SJCRH30 (cell line): ENCODE results near the gene TMEM109. TPM values are rescaled to one million over a fixed set of nuclear protein-coding genes. Genes with fewer than 3 reads are reported as not detected.

Experiments
- DNase-seq, 2 experiments: peaks; one replicate each; pipeline ENCODE4 v3.0.0-alpha.2; 2015 to 2020
- H3K27ac ChIP-seq: fragments of 250-450 bp; sonication (Bioruptor Pico); 2 replicates; pipeline ENCODE4 v1.5.1; 2020; ENCODE audit warnings: mild to moderate bottlenecking, moderate library complexity
- H3K27me3 ChIP-seq: fragments of 250-450 bp; sonication (Bioruptor Pico); 2 replicates; pipeline ENCODE4 v1.5.1; 2020; ENCODE audit warnings: mild to moderate bottlenecking, moderate library complexity
- H3K36me3 ChIP-seq: fragments of 250-450 bp; sonication (Bioruptor Pico); 2 replicates; pipeline ENCODE4 v1.5.1; 2020; ENCODE audit warnings: mild to moderate bottlenecking, moderate library complexity
- H3K4me1 ChIP-seq: fragments of 250-450 bp; sonication (Bioruptor Pico); 2 replicates; pipeline ENCODE4 v1.5.1; 2020; ENCODE audit warnings: mild to moderate bottlenecking, moderate library complexity
- H3K4me3 ChIP-seq: fragments of 250-450 bp; sonication (Bioruptor Pico); 2 replicates; pipeline ENCODE4 v1.5.1; 2020; ENCODE audit warnings: mild to moderate bottlenecking, moderate library complexity
- H3K9me3 ChIP-seq: fragments of 250-450 bp; sonication (Bioruptor Pico); replicated peaks from 2 replicates; pipeline ENCODE4 v1.5.1; 2020; ENCODE audit warnings: mild to moderate bottlenecking, moderate library complexity
- total RNA-seq: library from RNA; depleted of rRNA; stranded (reverse); fragments of >200 nt; shearing (Covaris generic); gene quantifications from 2 replicates; pipeline ENCODE4 v1.2.3, GENCODE V29; 2014

Gene TMEM109
- total RNA-seq, 1 experiment from 2014 or later = 85.4 TPM

DNA sequence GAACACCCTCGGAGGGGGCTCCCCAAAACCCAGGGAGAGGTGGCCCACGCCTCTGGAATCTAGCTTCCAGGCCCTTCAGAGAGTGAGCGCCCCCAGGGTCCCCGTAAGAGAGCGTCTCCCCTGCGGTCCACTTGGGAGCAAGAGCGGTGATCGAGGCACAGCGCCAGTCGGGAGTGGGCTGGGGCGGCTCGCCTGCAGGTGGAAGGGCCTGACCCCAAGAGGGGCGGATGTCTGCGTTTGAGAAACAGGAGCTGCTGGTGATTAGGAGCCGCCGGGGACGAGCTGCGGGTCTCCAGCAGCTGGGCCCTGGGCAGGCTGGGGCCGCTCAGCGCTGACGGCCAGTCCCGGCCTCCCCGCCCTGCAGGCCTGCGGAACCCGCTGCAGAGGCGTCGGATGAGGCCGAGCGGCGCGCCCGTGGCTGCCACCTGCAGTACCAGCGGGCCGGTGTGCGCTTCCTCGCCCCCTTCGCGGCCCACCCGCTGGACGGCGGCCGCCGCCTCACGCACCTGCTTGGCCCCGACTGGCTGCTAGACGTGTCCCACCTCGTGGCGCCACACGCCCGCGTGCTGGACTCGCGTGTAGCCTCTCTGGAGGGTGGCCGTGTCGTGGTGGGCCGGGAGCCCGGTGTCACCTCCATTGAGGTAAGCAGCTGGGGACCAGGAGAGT lies 20.3 kb downstream of the TMEM109 start:
- no peaks in the 10 kb centered on the region for H3K9me3 ChIP-seq
- H3K4me3 ChIP-seq = no peak overlapping the region
- no peak for DNase-seq
- H3K4me1 ChIP-seq = no peaks in the 10 kb centered on the region
- H3K27me3 ChIP-seq = no peaks in the 10 kb centered on the region
- H3K36me3 ChIP-seq = peaks cover 4% of the 10 kb centered on the region; the same call in 1 of the 2 replicates
- H3K27ac ChIP-seq = no peak overlapping the region

DNA sequence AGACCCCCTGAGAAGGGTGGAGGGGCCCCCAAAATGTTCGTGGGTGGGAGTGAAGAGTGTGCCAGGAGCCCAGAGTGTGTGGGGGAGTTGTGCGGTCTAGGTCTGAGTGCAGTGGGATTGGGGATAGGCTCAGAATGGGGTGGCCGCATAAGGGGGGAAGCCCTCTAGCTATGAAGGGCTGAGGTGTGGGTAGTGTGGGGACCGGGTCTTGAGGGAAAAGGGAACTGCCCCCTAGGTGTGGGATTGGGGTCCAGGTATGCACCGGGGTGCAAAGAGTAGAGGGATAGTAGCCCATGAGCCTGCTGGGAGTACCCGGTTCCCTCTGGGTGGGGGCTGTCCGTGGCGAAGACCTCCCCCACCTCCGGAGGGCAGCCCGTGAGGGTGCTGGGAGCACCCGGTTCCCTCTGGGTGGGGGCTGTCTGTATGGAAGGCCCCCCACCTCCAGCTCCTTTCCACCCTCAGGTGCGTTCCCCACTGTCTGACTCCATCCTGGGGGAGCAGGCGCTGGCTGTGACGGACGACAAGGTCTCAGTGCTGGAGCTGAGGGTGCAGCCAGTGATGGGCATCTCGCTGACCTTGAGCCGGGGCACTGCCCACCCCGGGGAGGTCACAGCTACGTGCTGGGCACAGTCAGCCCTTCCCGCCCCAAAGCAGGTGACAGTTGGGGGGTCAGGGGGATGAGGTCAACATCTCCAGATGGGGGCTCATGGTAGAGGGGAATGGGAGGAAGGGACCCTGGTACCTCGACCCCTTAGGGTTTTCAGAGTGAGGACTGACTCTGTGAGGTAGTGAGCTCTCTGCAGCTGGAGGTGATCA lies 21.0 kb downstream of the TMEM109 start:
- Histone ChIP-seq H3K36me3 (peaks cover 4% of the 10 kb centered on the region; the same call in 1 of the 2 replicates), H3K9me3 (no peaks in the 10 kb centered on the region), H3K27me3 (no peaks in the 10 kb centered on the region), H3K27ac (no peak overlapping the region), H3K4me1 (no peaks in the 10 kb centered on the region), H3K4me3 (no peak overlapping the region)
- DNase-seq = no peak

DNA sequence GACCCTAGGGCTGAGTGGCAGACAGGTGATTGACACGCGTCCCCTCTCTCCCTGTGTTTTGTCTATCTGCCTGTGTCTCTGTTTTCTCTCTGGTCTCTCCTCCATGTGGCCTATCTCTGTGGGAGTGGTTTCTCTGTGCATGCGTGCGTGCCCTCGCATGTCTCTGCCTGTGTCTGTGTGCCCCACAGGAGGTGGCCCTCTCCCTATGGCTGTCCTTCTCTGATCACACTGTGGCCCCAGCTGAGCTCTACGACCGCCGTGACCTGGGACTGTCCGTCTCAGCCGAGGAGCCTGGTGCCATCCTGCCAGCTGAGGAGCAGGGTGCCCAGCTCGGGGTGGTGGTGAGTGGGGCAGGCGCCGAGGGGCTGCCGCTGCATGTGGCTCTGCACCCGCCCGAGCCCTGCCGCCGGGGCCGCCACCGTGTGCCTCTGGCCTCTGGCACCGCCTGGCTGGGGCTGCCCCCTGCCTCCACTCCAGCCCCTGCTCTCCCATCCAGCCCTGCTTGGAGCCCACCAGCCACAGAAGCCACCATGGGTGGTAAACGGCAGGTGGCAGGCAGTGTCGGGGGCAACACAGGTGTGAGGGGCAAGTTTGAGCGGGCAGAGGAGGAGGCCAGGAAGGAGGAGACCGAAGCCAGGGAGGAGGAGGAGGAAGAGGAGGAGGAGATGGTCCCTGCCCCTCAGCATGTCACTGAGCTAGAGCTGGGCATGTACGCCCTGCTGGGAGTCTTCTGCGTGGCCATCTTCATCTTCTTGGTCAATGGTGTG lies 21.9 kb downstream of the TMEM109 start:
- Histone ChIP-seq H3K9me3 (no peaks in the 10 kb centered on the region), H3K27me3 (no peaks in the 10 kb centered on the region), H3K4me1 (no peaks in the 10 kb centered on the region), H3K4me3 (no peak overlapping the region), H3K27ac (no peak overlapping the region), H3K36me3 (peaks cover 3% of the 10 kb centered on the region; the same call in 1 of the 2 replicates)
- DNase-seq = no peak

DNA sequence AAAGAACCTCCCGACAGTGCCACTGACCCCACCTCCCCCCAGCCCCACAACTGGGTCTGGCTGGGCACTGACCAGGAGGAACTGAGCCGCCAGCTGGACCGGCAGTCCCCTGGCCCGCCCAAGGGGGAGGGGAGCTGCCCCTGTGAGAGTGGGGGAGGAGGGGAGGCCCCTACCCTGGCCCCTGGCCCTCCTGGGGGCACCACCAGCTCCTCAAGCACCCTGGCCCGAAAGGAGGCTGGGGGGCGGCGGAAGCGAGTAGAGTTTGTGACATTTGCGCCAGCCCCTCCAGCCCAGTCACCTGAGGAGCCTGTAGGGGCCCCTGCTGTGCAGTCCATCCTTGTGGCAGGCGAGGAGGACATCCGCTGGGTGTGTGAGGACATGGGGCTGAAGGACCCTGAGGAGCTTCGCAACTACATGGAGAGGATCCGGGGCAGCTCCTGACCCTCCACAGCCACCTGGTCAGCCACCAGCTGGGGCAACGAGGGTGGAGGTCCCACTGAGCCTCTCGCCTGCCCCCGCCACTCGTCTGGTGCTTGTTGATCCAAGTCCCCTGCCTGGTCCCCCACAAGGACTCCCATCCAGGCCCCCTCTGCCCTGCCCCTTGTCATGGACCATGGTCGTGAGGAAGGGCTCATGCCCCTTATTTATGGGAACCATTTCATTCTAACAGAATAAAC lies 22.6 kb downstream of the TMEM109 start:
- Histone ChIP-seq H3K36me3 (no peaks in the 10 kb centered on the region), H3K27ac (no peak overlapping the region), H3K9me3 (no peaks in the 10 kb centered on the region), H3K27me3 (no peaks in the 10 kb centered on the region), H3K4me1 (no peaks in the 10 kb centered on the region), H3K4me3 (no peak overlapping the region)
- no peak for DNase-seq

DNA sequence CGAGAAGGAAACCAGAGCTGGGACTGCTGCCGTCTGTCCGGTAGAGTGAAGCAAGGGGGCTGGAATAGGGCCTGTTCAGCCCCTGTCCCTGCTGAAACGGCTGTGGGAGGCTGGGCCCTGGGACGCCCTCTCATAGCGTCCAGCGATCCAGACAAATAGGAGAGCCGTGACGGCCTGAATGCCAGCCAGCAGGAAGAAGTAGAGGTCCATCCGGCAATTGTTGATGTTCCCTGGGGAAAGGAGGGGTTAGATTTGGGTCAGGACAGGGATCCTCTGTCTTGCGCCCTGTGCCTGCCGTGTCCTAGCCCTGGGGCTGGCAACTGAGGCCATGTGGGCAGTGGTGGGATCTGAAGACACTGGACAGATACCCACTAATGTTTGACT lies 23.2 kb downstream of the TMEM109 start:
- Histone ChIP-seq H3K4me3 (no peak overlapping the region), H3K36me3 (no peaks in the 10 kb centered on the region), H3K27ac (no peak overlapping the region), H3K4me1 (no peaks in the 10 kb centered on the region), H3K27me3 (no peaks in the 10 kb centered on the region), H3K9me3 (no peaks in the 10 kb centered on the region)
- DNase-seq = no peak

DNA sequence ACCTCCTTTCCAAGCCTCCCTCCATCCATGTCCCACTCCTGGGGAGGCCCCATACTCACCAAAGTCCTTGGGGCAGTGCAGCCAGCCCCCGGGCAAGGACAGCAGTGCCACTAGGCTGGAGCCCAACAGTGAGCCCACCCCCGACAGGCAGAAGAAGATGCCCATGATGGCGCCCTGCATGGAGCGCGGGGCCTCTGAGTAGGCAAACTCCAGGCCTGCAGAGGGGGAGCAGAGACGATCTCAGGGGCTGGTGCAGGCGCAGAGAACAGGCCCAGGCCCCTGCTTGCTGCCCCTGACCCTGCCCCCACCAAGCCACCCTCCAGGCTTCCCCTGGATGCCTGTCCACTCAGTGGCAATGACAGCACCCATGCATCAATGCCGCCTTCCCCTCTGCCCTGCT lies 23.9 kb downstream of the TMEM109 start:
- Histone ChIP-seq H3K4me1 (no peaks in the 10 kb centered on the region), H3K27me3 (no peaks in the 10 kb centered on the region), H3K9me3 (no peaks in the 10 kb centered on the region), H3K4me3 (no peak overlapping the region), H3K36me3 (no peaks in the 10 kb centered on the region), H3K27ac (no peak overlapping the region)
- no peak for DNase-seq

DNA sequence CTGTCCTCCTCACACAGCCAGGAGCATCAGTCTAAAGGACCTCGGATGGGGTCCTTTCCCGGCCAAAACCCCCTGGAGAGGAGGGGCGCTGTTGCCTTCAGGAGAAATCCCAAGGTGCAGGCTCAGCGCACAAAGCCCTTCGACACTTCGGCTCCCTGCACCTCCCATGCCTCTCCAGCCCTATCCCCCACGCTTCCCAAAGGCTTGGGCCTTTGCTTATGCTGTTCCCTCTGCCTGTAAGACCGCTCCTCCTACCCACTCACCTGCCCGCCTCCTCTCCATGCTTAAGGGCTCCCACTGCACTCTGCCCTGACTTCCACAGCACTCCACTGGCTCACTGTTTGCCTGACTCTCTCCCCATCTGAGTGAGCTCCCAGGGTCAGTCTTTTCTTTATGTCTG lies 24.5 kb downstream of the TMEM109 start:
- no peaks in the 10 kb centered on the region for H3K9me3 ChIP-seq
- no peak overlapping the region for H3K27ac ChIP-seq
- no peak for DNase-seq
- H3K36me3 ChIP-seq = no peaks in the 10 kb centered on the region
- no peaks in the 10 kb centered on the region for H3K4me1 ChIP-seq
- H3K4me3 ChIP-seq = no peak overlapping the region
- no peaks in the 10 kb centered on the region for H3K27me3 ChIP-seq

DNA sequence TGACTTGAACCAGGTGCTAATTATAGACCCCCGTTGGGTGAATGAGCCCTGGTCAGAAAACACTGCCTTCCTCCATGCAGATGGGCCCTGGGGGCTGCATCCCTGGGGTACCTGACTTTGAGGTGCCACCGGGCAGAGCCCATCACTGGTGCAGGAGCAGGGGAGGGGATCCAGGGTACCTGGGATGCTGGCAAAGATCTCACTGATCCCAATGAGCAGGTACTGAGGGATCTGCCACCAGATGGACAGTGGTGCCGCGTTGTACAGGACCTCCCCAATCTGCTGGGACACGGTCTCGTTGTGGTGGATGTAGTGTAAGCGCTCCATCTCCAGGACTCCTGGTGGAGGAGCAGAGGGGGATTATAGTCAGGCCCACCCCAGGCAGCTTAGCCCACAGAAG lies 25.3 kb downstream of the TMEM109 start:
- no peaks in the 10 kb centered on the region for H3K4me1 ChIP-seq
- DNase-seq = no peak
- no peak overlapping the region for H3K27ac ChIP-seq
- no peaks in the 10 kb centered on the region for H3K9me3 ChIP-seq
- H3K4me3 ChIP-seq = no peak overlapping the region
- no peaks in the 10 kb centered on the region for H3K27me3 ChIP-seq
- H3K36me3 ChIP-seq = no peaks in the 10 kb centered on the region

DNA sequence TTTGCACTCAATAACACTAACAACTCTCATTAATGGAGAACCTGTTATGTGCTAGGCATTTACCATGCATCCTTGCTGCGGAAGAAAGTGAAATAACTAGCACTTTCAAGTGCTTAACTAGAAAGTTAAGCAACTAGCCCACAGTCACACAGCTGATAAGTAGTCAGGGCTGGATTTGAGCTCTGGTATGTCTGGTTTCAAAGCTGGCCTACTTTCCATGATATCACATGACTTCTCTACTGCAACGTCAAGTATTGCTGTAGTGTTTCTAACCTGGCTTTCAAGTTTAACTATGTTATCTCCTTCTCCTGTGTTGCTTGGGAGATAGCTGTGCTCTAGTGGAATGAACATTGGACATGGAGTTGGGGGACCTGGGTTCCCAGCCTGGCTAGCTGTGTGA lies 25.9 kb downstream of the TMEM109 start:
- H3K36me3 ChIP-seq = no peaks in the 10 kb centered on the region
- no peaks in the 10 kb centered on the region for H3K4me1 ChIP-seq
- H3K4me3 ChIP-seq = no peak overlapping the region
- no peaks in the 10 kb centered on the region for H3K9me3 ChIP-seq
- DNase-seq = no peak
- H3K27me3 ChIP-seq = no peaks in the 10 kb centered on the region
- no peak overlapping the region for H3K27ac ChIP-seq

DNA sequence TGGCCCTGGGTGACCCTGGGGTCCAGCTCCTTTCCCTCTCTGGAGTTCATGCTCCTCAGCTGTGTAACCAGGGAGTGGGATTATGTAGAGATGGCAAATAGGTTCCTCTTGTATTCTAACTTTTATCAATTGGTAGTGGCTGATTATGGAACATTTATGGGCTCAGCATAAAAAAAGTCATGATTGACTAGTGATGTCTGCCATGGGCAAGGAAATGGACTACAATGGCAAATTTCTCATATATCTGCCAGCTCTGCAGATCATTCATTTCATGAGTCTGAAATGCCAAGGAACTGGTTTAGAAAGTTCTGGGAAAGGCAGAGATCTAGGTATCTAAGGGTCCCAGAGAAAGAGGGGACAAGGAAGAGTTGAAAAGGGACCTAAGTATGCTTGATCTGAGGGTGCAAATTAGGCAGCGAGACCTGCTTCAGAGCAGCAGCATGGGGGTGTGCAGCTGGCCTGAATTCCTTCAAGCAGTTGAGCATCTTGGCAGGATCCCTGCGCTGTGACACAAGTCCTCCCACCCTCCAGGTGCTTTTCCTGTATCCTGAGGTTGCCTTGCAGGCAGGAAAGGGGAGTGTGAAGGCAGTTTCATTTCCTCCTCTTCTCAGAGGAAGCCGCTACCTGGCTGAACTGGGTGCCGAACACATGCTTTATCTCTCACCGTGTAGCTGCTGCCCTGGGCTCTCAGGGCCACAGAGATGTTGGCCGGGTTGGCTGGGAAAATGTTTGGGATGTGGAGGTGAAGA lies 27.6 kb downstream of the TMEM109 start:
- Histone ChIP-seq H3K4me1 (no peaks in the 10 kb centered on the region), H3K27me3 (no peaks in the 10 kb centered on the region), H3K9me3 (no peaks in the 10 kb centered on the region), H3K27ac (no peak overlapping the region), H3K4me3 (no peak overlapping the region), H3K36me3 (no peaks in the 10 kb centered on the region)
- no peak for DNase-seq

DNA sequence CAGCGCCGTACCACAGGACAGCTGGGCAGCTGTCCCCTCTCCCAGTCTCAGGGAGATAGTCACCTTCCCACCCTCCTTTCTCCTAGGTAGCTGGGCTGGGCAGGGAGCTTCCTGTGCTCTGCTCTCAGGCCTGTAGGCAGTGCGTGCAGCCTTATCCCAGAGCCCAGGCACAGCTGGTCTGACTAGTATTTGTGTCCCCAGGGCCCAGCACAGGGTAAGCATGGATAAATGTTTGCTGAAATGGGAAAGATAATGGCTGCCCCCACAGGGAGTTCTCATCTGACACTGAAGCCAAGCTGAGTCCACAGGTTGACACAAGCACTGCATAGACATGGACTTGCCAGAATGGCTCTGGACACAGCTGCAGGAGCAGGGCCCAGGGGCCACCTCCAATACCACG lies 28.3 kb downstream of the TMEM109 start:
- Histone ChIP-seq H3K9me3 (no peaks in the 10 kb centered on the region), H3K4me3 (no peak overlapping the region), H3K4me1 (no peaks in the 10 kb centered on the region), H3K36me3 (no peaks in the 10 kb centered on the region), H3K27ac (no peak overlapping the region), H3K27me3 (no peaks in the 10 kb centered on the region)
- DNase-seq = no peak

DNA sequence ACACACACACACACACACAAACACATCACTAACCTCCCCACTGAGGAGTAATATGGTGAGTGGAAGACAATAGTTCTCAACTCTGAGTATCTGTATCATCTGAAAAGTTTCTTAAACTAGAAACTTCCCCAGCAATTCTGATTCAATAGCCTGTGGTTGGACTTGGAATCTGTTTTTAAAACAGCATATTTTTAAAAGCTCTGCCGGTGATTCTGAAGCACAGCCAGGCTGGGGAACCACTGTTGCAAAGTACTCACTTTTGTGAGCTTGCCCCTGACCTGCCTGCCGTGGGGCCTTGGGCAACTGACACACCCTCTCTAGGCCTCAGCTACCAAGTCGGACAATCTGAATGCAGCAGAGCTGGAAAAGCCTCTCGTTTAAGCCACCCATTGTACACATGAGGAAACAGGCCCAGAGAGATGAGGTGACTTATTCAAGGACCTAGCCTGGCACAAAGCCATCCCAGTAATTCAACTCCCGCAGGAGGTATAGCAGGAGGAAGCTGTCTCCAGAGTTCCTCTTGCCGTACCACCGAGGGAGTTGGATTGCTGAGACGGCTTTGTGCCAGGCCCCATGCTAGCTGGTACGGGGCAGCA lies 29.1 kb downstream of the TMEM109 start:
- H3K4me3 ChIP-seq = no peak overlapping the region
- H3K4me1 ChIP-seq = no peaks in the 10 kb centered on the region
- DNase-seq = peak; percentile 16 to 44
- H3K36me3 ChIP-seq = no peaks in the 10 kb centered on the region
- no peak overlapping the region for H3K27ac ChIP-seq
- no peaks in the 10 kb centered on the region for H3K9me3 ChIP-seq
- H3K27me3 ChIP-seq = no peaks in the 10 kb centered on the region

DNA sequence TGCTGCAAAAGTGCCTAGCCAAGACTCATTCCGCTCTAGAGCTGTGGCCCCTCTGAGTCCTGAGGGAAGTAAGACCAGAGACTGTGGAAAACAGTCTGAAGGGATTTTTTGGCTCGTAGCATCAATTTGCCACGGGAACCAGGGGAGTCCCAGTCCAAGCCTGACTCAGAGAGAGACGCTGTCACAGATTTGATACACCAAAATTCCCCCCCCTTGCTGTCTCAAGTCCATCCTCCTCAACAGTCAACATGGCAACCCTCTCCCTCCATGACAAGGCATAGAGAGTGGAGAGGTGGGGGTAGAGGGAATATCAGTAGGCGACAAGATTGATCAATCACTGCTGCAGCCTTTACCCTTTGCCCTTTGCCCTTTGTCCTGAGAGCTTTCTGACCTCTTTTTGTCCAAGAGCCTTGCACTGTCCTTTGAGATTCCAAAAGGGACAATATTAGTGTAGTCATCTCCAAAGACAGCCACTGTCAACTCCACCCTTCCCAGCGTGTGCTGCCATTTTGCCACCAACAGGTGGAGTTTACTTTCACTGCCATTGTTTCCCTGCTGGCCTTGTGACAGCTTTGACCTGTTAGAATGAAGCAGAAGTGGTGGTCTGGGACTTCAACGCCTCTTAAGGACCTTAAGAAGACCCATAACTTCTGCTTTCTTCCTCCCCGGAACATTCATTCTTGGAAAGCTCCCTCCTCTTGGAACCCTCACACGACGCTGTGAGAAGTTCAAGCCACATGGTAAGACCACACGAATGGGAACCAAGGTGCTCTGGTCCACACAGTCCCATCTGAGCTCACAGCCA lies 30.7 kb downstream of the TMEM109 start:
- Histone ChIP-seq H3K27me3 (no peaks in the 10 kb centered on the region), H3K4me3 (no peak overlapping the region), H3K9me3 (no peaks in the 10 kb centered on the region), H3K27ac (no peak overlapping the region), H3K4me1 (no peaks in the 10 kb centered on the region), H3K36me3 (no peaks in the 10 kb centered on the region)
- no peak for DNase-seq
